Esophagus (tissue), 2 donors: ENCODE measurements around the gene CD79B. TPM values are rescaled to one million over a fixed set of nuclear protein-coding genes. Genes with fewer than 3 reads are reported as not detected.
"Not testable (repeated sequence)": the region's sequence is repeated elsewhere in the genome, so short reads cannot be mapped to it uniquely, and the experiment has no call there.

Source experiments
- H3K27ac ChIP-seq, 2 donors: one replicate each; pipeline ENCODE4 v1.5.1; 2013; ENCODE audit warnings: low read depth in 2 of 2, mild to moderate bottlenecking in 2 of 2, inconsistent platforms in 1 of 2, low read length in 1 of 2, moderate library complexity in 1 of 2
- H3K27me3 ChIP-seq, 2 donors: one replicate each; pipeline ENCODE4 v1.6.1; 2013; ENCODE audit warnings: low read length in 2 of 2, control low read depth in 1 of 2, mild to moderate bottlenecking in 1 of 2; ENCODE audit not compliant: insufficient read depth in 2 of 2, control insufficient read depth in 1 of 2
- H3K36me3 ChIP-seq, 2 donors: one replicate each; pipeline ENCODE4 v1.6.1; 2013; ENCODE audit warnings: low read length in 1 of 2; ENCODE audit not compliant: control insufficient read depth in 2 of 2, insufficient read depth in 2 of 2
- H3K4me1 ChIP-seq, 2 donors: one replicate each; pipeline ENCODE4 v1.6.1; 2013; ENCODE audit warnings: low read length in 1 of 2; ENCODE audit not compliant: control insufficient read depth in 2 of 2, insufficient read depth in 2 of 2
- H3K4me3 ChIP-seq, 2 donors: one replicate each; pipeline ENCODE4 v1.5.1; 2013; ENCODE audit warnings: low read length in 2 of 2, mild to moderate bottlenecking in 2 of 2, low read depth in 1 of 2, moderate library complexity in 1 of 2
- H3K9me3 ChIP-seq, 2 donors: one replicate each; pipeline ENCODE4 v1.6.1; 2013; ENCODE audit warnings: mild to moderate bottlenecking in 2 of 2, low read depth in 1 of 2, low read length in 1 of 2, moderate library complexity in 1 of 2; ENCODE audit not compliant: control insufficient read depth in 2 of 2, insufficient read depth in 1 of 2
- WGBS, 2 donors: extraction: QIAGEN DNeasy Blood & Tissue Kit; methylation state at CpG; one replicate each; pipeline ENCODE4 v1.1.7; 2013; 5-methylcytosine and 5-hydroxymethylcytosine counted together
- polyA plus RNA-seq, 2 donors: library from polyadenylated mRNA; stranded (reverse); fragments of 200-250 nt; gene quantifications; one replicate each; pipeline ENCODE4 v1.2.3, GENCODE V29; 2013
- donor health status: healthy with polysubstance abuse.
- donor health status: Bipolar disorder and iron deficiency.

CD79B gene
- polyA plus RNA-seq, 2 donors, result 1.2 to 1.5 TPM

DNA sequence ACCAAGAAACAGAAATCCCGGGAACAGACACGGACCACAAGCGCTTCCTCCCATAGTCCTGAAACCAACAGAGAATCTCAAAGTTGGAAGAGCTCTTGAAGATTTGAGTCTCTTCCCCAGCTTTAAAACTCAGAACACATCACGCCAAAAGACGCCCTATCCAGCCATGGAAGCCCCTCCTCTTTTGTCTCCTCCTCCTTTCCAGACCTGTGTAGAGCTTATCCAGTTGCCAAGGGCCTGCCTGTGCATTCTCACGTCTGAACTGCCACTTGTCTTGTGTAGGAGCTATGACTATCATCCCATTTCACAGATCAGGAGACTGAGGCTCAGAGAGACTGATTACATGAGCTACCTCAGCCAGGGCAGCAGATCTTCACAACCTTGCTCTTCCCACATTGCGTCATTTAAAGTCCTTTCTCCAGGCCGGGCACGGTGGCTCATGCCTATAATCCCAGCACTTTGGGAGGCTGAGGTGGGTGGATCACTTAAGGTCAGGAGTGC is 49.5 kb downstream of the CD79B start:
- H3K9me3 ChIP-seq, H3K4me3 ChIP-seq, H3K27me3 ChIP-seq, H3K36me3 ChIP-seq, H3K27ac ChIP-seq, H3K4me1 ChIP-seq: not testable (repeated sequence)
- WGBS, 2 donors, result 79 to 82% methylated on average over 9 of the region's 9 CpGs

DNA sequence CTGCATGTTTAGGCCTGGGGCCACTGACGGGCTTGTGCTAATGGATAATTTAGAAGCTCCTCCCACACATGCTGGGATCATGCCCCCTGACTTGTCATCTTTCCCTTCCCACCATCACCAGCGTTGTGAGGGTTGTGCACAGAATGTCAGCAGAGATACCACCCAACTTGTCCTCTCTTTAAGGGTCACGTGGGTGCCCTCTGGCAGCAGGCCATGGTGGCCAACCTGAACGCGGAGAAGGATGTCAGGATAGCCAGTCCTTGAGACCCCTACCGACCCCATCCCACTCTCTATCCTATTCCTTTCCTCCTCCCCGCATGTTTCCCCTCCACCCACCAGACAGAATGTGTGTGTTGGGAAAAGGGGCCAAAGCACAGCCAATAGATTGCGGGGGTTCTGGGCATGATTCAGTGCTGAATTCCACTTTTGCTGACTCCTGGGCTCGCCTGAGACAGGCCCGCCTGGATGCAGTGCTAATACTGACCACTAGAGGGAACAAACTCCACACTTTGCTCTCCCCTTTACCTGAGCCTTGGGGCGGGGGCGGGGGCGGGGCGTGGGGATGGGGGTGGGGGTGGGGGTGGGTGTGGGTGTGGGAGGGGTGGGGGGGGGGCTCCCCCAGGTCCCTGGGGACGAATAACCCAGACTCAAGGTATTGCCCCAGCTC is 50.1 kb downstream of the CD79B start, which contains the start of gene GH2:
Gene GH2 (minus strand): TSS at position 10 of the 667 bp plus-strand sequence. CDS start 143 bp downstream, outside the sequence.
- Histone ChIP-seq H3K9me3 (no peaks in the 10 kb centered on the region), H3K4me3 (no peak within 1 kb of the TSS), H3K36me3 (no peaks in the 10 kb centered on the region), H3K27me3 (no peaks in the 10 kb centered on the region), H3K27ac (no peak within 1 kb of the TSS), H3K4me1 (no peaks in the 10 kb centered on the region)
- 39 to 41% methylated on average over 14 to 15 of the region's 15 CpGs for WGBS, 2 donors

DNA sequence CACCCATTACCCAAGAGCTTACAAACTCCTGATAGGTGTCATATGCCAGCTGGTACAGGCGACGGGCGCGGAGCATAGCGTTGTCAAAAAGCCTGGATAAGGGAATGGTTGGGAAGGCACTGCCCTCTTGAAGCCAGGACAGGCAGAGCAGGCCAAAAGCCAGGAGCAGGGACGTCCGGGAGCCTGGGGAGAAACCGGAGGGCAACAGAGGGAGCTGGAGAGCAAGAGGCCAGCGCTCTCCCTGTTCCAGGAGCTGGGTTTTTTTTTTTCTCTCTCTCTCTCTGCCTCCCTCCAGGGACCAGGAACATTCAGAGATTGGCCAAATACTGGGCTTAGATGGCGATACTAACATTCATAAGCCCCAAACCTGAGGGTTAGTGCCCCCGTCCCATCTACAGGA is 50.8 kb downstream of the CD79B start:
- H3K9me3 ChIP-seq, H3K4me1 ChIP-seq, H3K4me3 ChIP-seq, H3K27ac ChIP-seq, H3K27me3 ChIP-seq, H3K36me3 ChIP-seq: not testable (repeated sequence)
- WGBS, 2 donors, result 66 to 67% methylated on average over 11 of the region's 11 CpGs

DNA sequence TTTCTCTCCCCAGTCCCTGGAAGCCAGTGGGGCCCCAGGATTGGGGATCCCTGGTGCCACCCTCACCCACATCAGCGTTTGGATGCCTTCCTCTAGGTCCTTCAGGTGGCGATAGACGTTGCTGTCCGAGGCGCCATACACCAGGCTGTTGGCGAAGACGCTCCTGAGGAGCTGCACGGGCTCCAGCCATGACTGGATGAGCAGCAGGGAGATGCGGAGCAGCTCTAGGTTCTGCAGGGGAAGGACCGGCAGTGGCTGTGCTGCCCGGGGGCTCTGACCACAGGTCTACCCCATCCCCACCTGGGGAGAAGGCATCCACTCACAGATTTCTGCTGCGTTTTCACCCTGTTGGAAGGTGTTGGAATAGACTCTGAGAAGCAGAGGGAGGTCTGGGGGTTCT is 51.4 kb downstream of the CD79B start:
- H3K4me3 ChIP-seq, result no peak overlapping the region
- H3K36me3 ChIP-seq, result no peaks in the 10 kb centered on the region
- H3K9me3 ChIP-seq, result no peaks in the 10 kb centered on the region
- H3K27ac ChIP-seq, result no peak overlapping the region
- 81 to 82% methylated on average over 12 of the region's 12 CpGs for WGBS, 2 donors
- H3K27me3 ChIP-seq, result no peaks in the 10 kb centered on the region
- H3K4me1 ChIP-seq, result no peaks in the 10 kb centered on the region

Other genes starting within 250 kb of the CD79B start
- gene LIMD2, start 232.2 kb downstream of the CD79B start, polyA plus RNA-seq, result 1 to 10 TPM; 4.6 to 6.3 TPM
- 10 to 100 TPM; 15.5 to 17.2 TPM for gene STRADA, start 190.5 kb downstream of the CD79B start, polyA plus RNA-seq
- 10 to 100 TPM; 16.3 to 36.4 TPM for gene CCDC47, start 158.7 kb downstream of the CD79B start, polyA plus RNA-seq
- 10 to 100 TPM; 48.7 to 69.6 TPM for gene DDX42, start 158.2 kb downstream of the CD79B start, polyA plus RNA-seq
- 100 to 1,000 TPM; 137 to 156 TPM for gene PSMC5, start 104.9 kb downstream of the CD79B start, polyA plus RNA-seq
- 10 to 100 TPM; 15.1 to 18.5 TPM for gene FTSJ3, start 104.7 kb downstream of the CD79B start, polyA plus RNA-seq
- gene SMARCD2, start 89.6 kb downstream of the CD79B start, polyA plus RNA-seq, result 10 to 100 TPM; 54.4 to 62.4 TPM
- gene CSH2, start 58.7 kb downstream of the CD79B start, polyA plus RNA-seq, result not detected
- gene GH2, start 50.4 kb downstream of the CD79B start, polyA plus RNA-seq, result not detected
- gene CSH1, start 35.8 kb downstream of the CD79B start, polyA plus RNA-seq, result not detected
- gene CSHL1, start 21.1 kb downstream of the CD79B start, polyA plus RNA-seq, result not detected
- not detected for gene GH1, start 13.5 kb downstream of the CD79B start, polyA plus RNA-seq
- under 1 TPM; 0.01 to 0.08 TPM for gene SCN4A, start 40.6 kb upstream of the CD79B start, polyA plus RNA-seq
- under 1 TPM; 0.07 to 0.22 TPM for gene PRR29, start 66.0 kb upstream of the CD79B start, polyA plus RNA-seq
- 1 to 10 TPM; 4.2 to 8.9 TPM for gene ICAM2, start 88.3 kb upstream of the CD79B start, polyA plus RNA-seq
- 1 to 10 TPM; 4.5 TPM for gene ERN1, start 197.8 kb upstream of the CD79B start, polyA plus RNA-seq